Ishikawa (cell line): ENCODE results near the gene MYO1E.

Experiments
- CEBPB ChIP-seq: IDR thresholded peaks from 2 replicates; pipeline ENCODE4 v1.6.1; 2012
- CREB1 ChIP-seq: IDR thresholded peaks from 2 replicates; pipeline ENCODE4 v1.6.1; 2012; ENCODE audit warnings: low read depth
- EGR1 ChIP-seq: IDR thresholded peaks from 2 replicates; pipeline ENCODE4 v1.6.1; 2012
- EP300 ChIP-seq: IDR thresholded peaks from 2 replicates; pipeline ENCODE4 v1.6.1; 2012; ENCODE audit warnings: borderline replicate concordance
- FOXM1 ChIP-seq: IDR thresholded peaks from 2 replicates; pipeline ENCODE4 v1.6.1; 2012; ENCODE audit warnings: low read depth, borderline replicate concordance
- NFIC ChIP-seq: IDR thresholded peaks from 2 replicates; pipeline ENCODE4 v1.6.1; 2012
- RAD21 ChIP-seq: IDR thresholded peaks from 2 replicates; pipeline ENCODE4 v1.6.1; 2012; ENCODE audit warnings: low read depth
- REST ChIP-seq: IDR thresholded peaks from 2 replicates; pipeline ENCODE4 v1.6.1; 2012; ENCODE audit warnings: low read depth, mild to moderate bottlenecking
- TAF1 ChIP-seq: IDR thresholded peaks from 2 replicates; pipeline ENCODE4 v1.6.1; 2012; ENCODE audit warnings: low read depth, mild to moderate bottlenecking
- TCF12 ChIP-seq: IDR thresholded peaks from 2 replicates; pipeline ENCODE4 v1.6.1; 2012; ENCODE audit warnings: low read depth
- TEAD4 ChIP-seq: IDR thresholded peaks from 2 replicates; pipeline ENCODE4 v1.6.1; 2012
- USF1 ChIP-seq: IDR thresholded peaks from 2 replicates; pipeline ENCODE4 v1.6.1; 2012
- YY1 ChIP-seq: IDR thresholded peaks from 2 replicates; pipeline ENCODE4 v1.6.1; 2012; ENCODE audit warnings: low read depth
- ZBTB7A ChIP-seq: IDR thresholded peaks from 2 replicates; pipeline ENCODE4 v1.6.1; 2012; ENCODE audit warnings: low read depth
- TF ChIP-seq, protein P1 (sequence below): IDR thresholded peaks from 2 replicates; pipeline ENCODE4 v1.6.1; 2012

MYO1E gene

GRCh38 chr15:59260090-59260489 lies 112.6 kb downstream of the MYO1E start:
- TF ChIP-seq REST (no peak), TCF12 (no peak), ZBTB7A (no peak), YY1 (no peak), RAD21 (no peak), TAF1 (no peak), EP300 (no peak), FOXM1 (no peak), EGR1 (no peak), USF1 (no peak), NFIC (no peak), CEBPB (no peak), CREB1 (no peak), TEAD4 (no peak)
- TF ChIP-seq, protein P1, sequence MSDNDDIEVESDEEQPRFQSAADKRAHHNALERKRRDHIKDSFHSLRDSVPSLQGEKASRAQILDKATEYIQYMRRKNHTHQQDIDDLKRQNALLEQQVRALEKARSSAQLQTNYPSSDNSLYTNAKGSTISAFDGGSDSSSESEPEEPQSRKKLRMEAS: no peak

GRCh38 chr15:59259137-59259943 lies 113.3 kb downstream of the MYO1E start:
- TF ChIP-seq EP300 (no peak), FOXM1 (no peak), TCF12 (no peak), TEAD4 (no peak)

DNA sequence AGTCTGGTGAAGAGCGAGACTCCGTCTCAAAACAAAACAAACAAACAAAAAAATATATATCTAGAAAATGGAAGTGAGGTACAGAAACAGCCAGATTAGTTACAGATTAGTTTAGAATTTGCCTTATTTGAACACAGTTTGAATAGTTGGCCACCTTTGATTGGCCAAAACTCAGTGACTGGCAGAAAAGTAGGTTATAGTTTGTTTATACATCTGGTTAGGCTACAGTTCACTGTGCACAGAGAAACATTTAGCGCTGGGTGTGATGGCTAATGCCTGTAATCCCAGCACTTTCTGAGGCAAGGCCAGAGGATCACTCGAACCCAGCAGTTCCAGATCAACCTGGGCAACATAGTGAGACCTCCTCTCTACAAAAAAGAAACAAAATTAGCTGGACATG lies 114.4 kb downstream of the MYO1E start:
- TF ChIP-seq YY1 (no peak), TCF12 (no peak), CREB1 (no peak), TEAD4 (no peak), NFIC (no peak), TAF1 (no peak), USF1 (no peak), REST (no peak), FOXM1 (no peak), ZBTB7A (no peak)

GRCh38 chr15:59257140-59257539 lies 115.5 kb downstream of the MYO1E start:
- TF ChIP-seq TEAD4: no peak
- no peak for TF ChIP-seq FOXM1
- no peak for TF ChIP-seq EGR1
- TF ChIP-seq ZBTB7A: no peak
- TF ChIP-seq, protein P1: no peak
- no peak for TF ChIP-seq TCF12
- TF ChIP-seq RAD21: no peak
- no peak for TF ChIP-seq REST
- no peak for TF ChIP-seq CEBPB
- no peak for TF ChIP-seq USF1
- no peak for TF ChIP-seq YY1
- TF ChIP-seq CREB1: no peak
- TF ChIP-seq TAF1: no peak
- TF ChIP-seq NFIC: no peak
- TF ChIP-seq EP300: no peak
